HCT116 (cell line): ENCODE measurements around the gene SIL1. TPM values are rescaled to one million over a fixed set of nuclear protein-coding genes. Genes with fewer than 3 reads are reported as not detected.

Source experiments
- ATAC-seq: fragments of 200-7000 bp; cut with Tn5 transposase; 2 replicates; pipeline ENCODE4 v1.9.1; 2020; ENCODE audit warnings: mild to moderate bottlenecking, moderate library complexity
- BruUV-seq: library from RNA; stranded (reverse); fragments of 400-500 nt; replicated peaks from 2 replicates; lab custom pipeline; 2021; lab: Mats Ljungman, UMichigan
- CTCF ChIA-PET: fragments of 300-600 bp; sonication (Branson Sonifier 250); formaldehyde crosslinking; loops from one replicate; lab custom pipeline; 2021; ENCODE audit warnings: antibody characterized with exemption; lab: Charles Lee
- POLR2A ChIA-PET: fragments of 300-600, 350-600 bp; sonication (Branson Sonifier 250); formaldehyde crosslinking; loops from one replicate; lab custom pipeline; 2021; ENCODE audit warnings: antibody characterized with exemption; lab: Charles Lee
- RAD21 ChIA-PET, 2 experiments: fragments of 300-600 bp; sonication (Branson Sonifier 250); formaldehyde crosslinking; loops; one replicate each; lab custom pipeline; 2023; ENCODE audit warnings: low total read pairs in 2 of 2; ENCODE audit not compliant: uncharacterized antibody in 2 of 2, unreplicated experiment in 2 of 2, low non-redundant PET in 1 of 2; lab: Charles Lee
- DNase-seq: peaks from one replicate; pipeline ENCODE4 v3.0.0-alpha.2; 2010; ENCODE audit warnings: low read depth, low spot score
- H2AFZ ChIP-seq: fragments of 200-600 bp; shearing (Covaris generic), sonication (generic); 2 replicates; pipeline ENCODE4 v1.6.1; 2017; ENCODE audit warnings: low read depth, mixed run types, mixed read lengths, antibody characterized with exemption, low read length; ENCODE audit not compliant: poor library complexity, severe bottlenecking
- H3K27ac ChIP-seq: 2 replicates; pipeline ENCODE4 v1.5.1; 2012; ENCODE audit warnings: low read depth, low read length
- H3K27me3 ChIP-seq: fragments of 200-600 bp; sonication (generic); 2 replicates; pipeline ENCODE4 v1.6.1; 2016; ENCODE audit warnings: mixed run types, low read length, mixed read lengths; ENCODE audit not compliant: insufficient read depth
- H3K36me3 ChIP-seq, 2 experiments: fragments of 200-500 bp in 1 of 2; fragments of 200-600 bp in 1 of 2; sonication (Bioruptor generic) in 1 of 2; sonication (generic) in 1 of 2; 2 replicates each; pipeline versions ENCODE4 v1.5.1 to v1.6.1; 2014 to 2016; ENCODE audit warnings: low read length in 2 of 2, inconsistent platforms in 1 of 2, mixed read lengths in 1 of 2, mixed run types in 1 of 2; ENCODE audit not compliant: insufficient read depth in 2 of 2, control insufficient read depth in 1 of 2
- H3K4me1 ChIP-seq, 2 experiments: fragments of 200-600 bp in 1 of 2; sonication (generic) in 1 of 2; 2 replicates each; pipeline versions ENCODE4 v1.5.1 to v1.6.1; 2012 to 2017; ENCODE audit warnings: low read length in 2 of 2, inconsistent platforms in 1 of 2, mild to moderate bottlenecking in 1 of 2, mixed read lengths in 1 of 2, mixed run types in 1 of 2, moderate library complexity in 1 of 2; ENCODE audit not compliant: insufficient read depth in 2 of 2, control insufficient read depth in 1 of 2
- H3K4me2 ChIP-seq: fragments of 200-600 bp; sonication (generic); 2 replicates; pipeline ENCODE4 v1.6.1; 2017; ENCODE audit warnings: mixed run types, low read length, mixed read lengths
- H3K4me3 ChIP-seq, 2 experiments: fragments of 200-600 bp in 1 of 2; sonication (generic) in 1 of 2; replicated peaks in 1 of 2; 2 replicates each; pipeline ENCODE4 v1.5.1; 2011 to 2016; ENCODE audit warnings: low read length in 2 of 2, control low read depth in 1 of 2, low read depth in 1 of 2, mild to moderate bottlenecking in 1 of 2, mixed read lengths in 1 of 2, mixed run types in 1 of 2
- H3K79me2 ChIP-seq: fragments of 200-600 bp; sonication (generic); 2 replicates; pipeline ENCODE4 v1.6.1; 2017; ENCODE audit warnings: mild to moderate bottlenecking, mixed run types, low read length, moderate library complexity, mixed read lengths; ENCODE audit not compliant: insufficient read depth
- H3K9ac ChIP-seq: fragments of 200-600 bp; sonication (generic); 2 replicates; pipeline ENCODE4 v1.6.1; 2016; ENCODE audit warnings: low read length, mixed read lengths
- H3K9me2 ChIP-seq: fragments of 200-600 bp; sonication (generic), shearing (Covaris generic); 2 replicates; pipeline ENCODE4 v1.6.1; 2017; ENCODE audit warnings: mixed run types, mild to moderate bottlenecking, moderate library complexity; ENCODE audit not compliant: insufficient read depth
- H3K9me3 ChIP-seq, 2 experiments: fragments of 200-500 bp in 1 of 2; fragments of 200-600 bp in 1 of 2; sonication (Bioruptor generic) in 1 of 2; sonication (generic) in 1 of 2; 2 replicates each; pipeline ENCODE4 v1.6.1; 2014 to 2017; ENCODE audit warnings: low read length in 2 of 2, mixed read lengths in 2 of 2, inconsistent platforms in 1 of 2, low read depth in 1 of 2, mild to moderate bottlenecking in 1 of 2, mixed run types in 1 of 2, moderate library complexity in 1 of 2; ENCODE audit not compliant: control insufficient read depth in 1 of 2, insufficient read depth in 1 of 2
- H4K20me1 ChIP-seq: fragments of 200-600 bp; sonication (generic), shearing (Covaris generic); 2 replicates; pipeline ENCODE4 v1.6.1; 2017; ENCODE audit warnings: mixed run types, mild to moderate bottlenecking, moderate library complexity; ENCODE audit not compliant: insufficient read depth
- CEBPB ChIP-seq: IDR thresholded peaks from 2 replicates; pipeline ENCODE4 v1.6.1; 2012; ENCODE audit warnings: low read depth
- EGR1 ChIP-seq: IDR thresholded peaks from 2 replicates; pipeline ENCODE4 v1.6.1; 2012; ENCODE audit warnings: low read depth
- ELF1 ChIP-seq: IDR thresholded peaks from 2 replicates; pipeline ENCODE4 v1.6.1; 2012; ENCODE audit warnings: low read depth, borderline replicate concordance
- EZH2phosphoT487 ChIP-seq: fragments of 200-600 bp; IDR thresholded peaks from 2 replicates; pipeline ENCODE4 v1.6.1; 2018; ENCODE audit warnings: antibody characterized with exemption, borderline replicate concordance
- RAD21 ChIP-seq: IDR thresholded peaks from 2 replicates; pipeline ENCODE4 v1.6.1; 2012; ENCODE audit warnings: low read depth, mild to moderate bottlenecking
- ZBTB33 ChIP-seq: IDR thresholded peaks from 2 replicates; pipeline ENCODE4 v1.6.1; 2011; ENCODE audit warnings: mild to moderate bottlenecking, low read length, moderate library complexity; ENCODE audit not compliant: insufficient replicate concordance; ENCODE audit errors: extremely low read depth
- ZNF274 ChIP-seq: fragments of 200-500 bp; sonication (Bioruptor generic); IDR thresholded peaks from 2 replicates; pipeline ENCODE4 v1.6.1; 2014; ENCODE audit warnings: mild to moderate bottlenecking, low read depth, low read length, inconsistent platforms
- intact Hi-C: fragments of 100-400 bp; cut with micrococcal nuclease; formaldehyde crosslinking; loops from 2 replicates; pipeline ENCODE4 v1.10.0; 2022
- total RNA-seq: library from RNA; stranded (reverse); gene quantifications from one replicate; pipeline ENCODE4 v1.2.1, GENCODE V29; 2021; ENCODE audit not compliant: unreplicated experiment

The SIL1 gene
- total RNA-seq, 1 experiment from 2014 or later: 34.0 TPM

- ATAC-seq: no peak
- H3K36me3 ChIP-seq: peaks cover 6 to 7% of the 10 kb centered on the region in 2 experiments; a peak in 2 of 4 replicates
- CTCF ChIA-PET: no interaction called here
Observed at GRCh38 chr5:138901716-138902115, 296.5 kb downstream of the SIL1 start.

More at GRCh38 chr5:138901716-138902115, 296.5 kb downstream of the SIL1 start:
- H3K9me3 ChIP-seq: no peaks in the 10 kb centered on the region
- peaks cover 0 to 28% of the 10 kb centered on the region in 2 experiments; a peak in 2 of 4 replicates for H3K4me1 ChIP-seq
- H3K27me3 ChIP-seq: no peaks in the 10 kb centered on the region
- no peaks in the 10 kb centered on the region; the same call in 1 of the 2 replicates for H3K79me2 ChIP-seq
- H3K4me2 ChIP-seq: no peak overlapping the region
- no peak overlapping the region for H3K4me3 ChIP-seq
- DNase-seq: no peak
- POLR2A ChIA-PET: no interaction called here
- no TSS peak for BruUV-seq
- no peak overlapping the region for H3K9ac ChIP-seq
- H2AFZ ChIP-seq: no peak overlapping the region
- no peaks in the 10 kb centered on the region; the same call in 1 of the 2 replicates for H4K20me1 ChIP-seq
- intact Hi-C loops: no loop called here
- no peak overlapping the region for H3K27ac ChIP-seq
- TF ChIP-seq ZBTB33 (no peak), EGR1 (no peak), ELF1 (no peak), EZH2phosphoT487 (no peak), RAD21 (no peak), CEBPB (no peak), ZNF274 (no peak)
- RAD21 ChIA-PET: no interaction called here
- no peaks in the 10 kb centered on the region for H3K9me2 ChIP-seq
